ENCODE data around the gene DENND4B. TPM values are rescaled to one million over a fixed set of nuclear protein-coding genes. Genes with fewer than 3 reads are reported as not detected.

DENND4B gene
- total and polyA plus RNA-seq, 9 of the 15 experiments (the other 6 are each of a cell fraction or from before 2014, with no cell fraction given), result 9.5 to 80.5 (median 23.1) TPM

DNA sequence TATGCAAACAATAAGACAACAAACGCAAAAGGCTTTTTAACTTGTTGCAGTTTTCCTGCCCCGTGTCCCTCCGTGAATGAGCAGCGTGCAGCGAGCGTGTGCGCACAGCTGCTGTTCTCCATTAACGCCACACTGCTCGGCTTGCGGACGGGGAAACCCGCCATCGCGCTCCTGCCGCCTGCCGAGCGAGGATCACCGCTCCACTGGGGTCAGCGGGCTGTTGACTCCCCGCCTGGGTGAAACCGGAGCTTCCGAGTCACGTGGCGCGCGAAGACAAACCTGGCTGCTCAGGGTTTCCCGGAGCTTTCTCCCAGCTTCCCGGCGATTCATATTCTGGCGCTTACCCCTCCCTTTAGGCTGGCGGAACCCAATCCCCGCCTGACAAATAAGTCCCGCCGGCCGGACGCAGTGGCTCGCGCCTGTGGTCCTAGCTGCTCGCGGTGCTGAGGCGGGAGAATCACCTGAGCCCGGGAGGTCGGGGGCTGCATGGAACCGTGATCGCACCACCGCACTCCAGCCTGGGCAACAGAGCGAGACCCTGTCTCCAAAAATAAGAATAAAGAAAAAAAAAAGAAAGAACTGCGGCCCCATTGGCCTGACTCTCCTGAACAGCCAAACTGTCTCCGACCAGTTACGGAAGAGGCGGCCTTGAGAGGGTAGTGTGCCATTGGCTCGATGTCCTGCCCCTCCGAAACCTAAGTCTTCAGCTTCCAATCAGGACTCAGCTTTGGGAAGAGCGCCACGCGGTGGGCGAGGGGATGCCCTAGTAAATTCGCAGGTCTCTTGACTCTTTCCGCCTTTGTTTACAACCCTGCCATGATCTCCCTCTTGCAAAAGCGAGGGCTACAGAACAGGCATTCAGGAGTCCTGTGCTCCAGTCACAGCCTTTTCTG lies 20.8 kb upstream of the DENND4B start, which contains the start of gene CREB3L4 (continued):
- TF ChIP-seq NR2C2 (CRISPR knock-in tag; IDR thresholded peaks at IDR 0.05) (peak; percentile 79; the same call in 1 of the 2 replicates), NR2C2 (tag; IDR thresholded peaks at IDR 0.05) (peak; percentile 85), TARDBP (IDR thresholded peaks at IDR 0.05) (peak; percentile 64; the same call in 1 of the 2 replicates), RAD51 (IDR thresholded peaks at IDR 0.05; ENCODE audit: borderline replicate concordance, low read depth) (peak; percentile 93), GTF2F1 (IDR thresholded peaks at IDR 0.05; ENCODE audit: low read depth, low read length) (peak; percentile 58; the same call in 1 of the 2 replicates), HDAC8 (tag; IDR thresholded peaks at IDR 0.05) (no peak), ZNF263 (CRISPR knock-in tag; IDR thresholded peaks at IDR 0.05; ENCODE audit: borderline replicate concordance) (no peak), RBM25 (IDR thresholded peaks at IDR 0.05; ENCODE audit: low read depth, low read length, severe bottlenecking) (peak; percentile 98), RREB1 (CRISPR knock-in tag; IDR thresholded peaks at IDR 0.05) (no peak), ZNF511 (CRISPR knock-in tag; IDR thresholded peaks at IDR 0.05) (0 out of 2 replicates have a peak, but pooled peaks have one; percentile 24), KLF10 (CRISPR knock-in tag; IDR thresholded peaks at IDR 0.05) (no peak), SMARCE1 (IDR thresholded peaks at IDR 0.05) (peak; percentile 60), MECOM (CRISPR knock-in tag; IDR thresholded peaks at IDR 0.05) (no peak)

All from K562 (cell line).